Measurements from ENCODE around the gene KLHDC8B.
A peak's percentile ranks its signal among the peaks of the same experiment; 100 is the strongest.

KLHDC8B gene

GRCh38 chr3:49171119-49171774, at the start of gene KLHDC8B:
Gene KLHDC8B (plus strand): TSS chr3:49171598. CDS start chr3:49172770, 1,172 bp downstream.
- DNase-seq (ENCODE audit: low spot score) = peak; percentile 76

- DNase-seq (ENCODE audit: low spot score) = no peak
Observed at GRCh38 chr3:49122022-49122421, 49.4 kb upstream of the KLHDC8B start.

- no peak for DNase-seq (ENCODE audit: low spot score)
Observed at GRCh38 chr3:49122451-49122850, 48.9 kb upstream of the KLHDC8B start.

- no peak for DNase-seq (ENCODE audit: low spot score)
Observed at GRCh38 chr3:49122886-49123545, 48.4 kb upstream of the KLHDC8B start.

GRCh38 chr3:49123687-49124086, 47.7 kb upstream of the KLHDC8B start:
- no peak for DNase-seq (ENCODE audit: low spot score)

GRCh38 chr3:49124203-49124602, 47.2 kb upstream of the KLHDC8B start:
- DNase-seq (ENCODE audit: low spot score) = no peak

GRCh38 chr3:49124991-49125670, 46.3 kb upstream of the KLHDC8B start:
- DNase-seq (ENCODE audit: low spot score) = no peak

- DNase-seq (ENCODE audit: low spot score) = no peak
Observed at GRCh38 chr3:49131040-49131439, 40.4 kb upstream of the KLHDC8B start.

GRCh38 chr3:49131576-49131975, 39.8 kb upstream of the KLHDC8B start:
- DNase-seq (ENCODE audit: low spot score) = no peak

GRCh38 chr3:49132073-49132436, 39.3 kb upstream of the KLHDC8B start:
- DNase-seq (ENCODE audit: low spot score) = no peak

GRCh38 chr3:49132437-49133225, 38.8 kb upstream of the KLHDC8B start, which contains the start of gene LAMB2:
Gene LAMB2 (minus strand): TSS chr3:49133050. CDS start chr3:49132867, 183 bp downstream.
- no peak for DNase-seq (ENCODE audit: low spot score)

- DNase-seq (ENCODE audit: low spot score) = no peak
Observed at GRCh38 chr3:49133226-49133951, 38.0 kb upstream of the KLHDC8B start.

- no peak for DNase-seq (ENCODE audit: low spot score)
Observed at GRCh38 chr3:49134471-49135265, 36.7 kb upstream of the KLHDC8B start.

GRCh38 chr3:49135499-49135898, 35.9 kb upstream of the KLHDC8B start:
- DNase-seq (ENCODE audit: low spot score) = no peak

- DNase-seq (ENCODE audit: low spot score) = no peak
Observed at GRCh38 chr3:49140080-49140479, 31.3 kb upstream of the KLHDC8B start.

- DNase-seq (ENCODE audit: low spot score) = no peak
Observed at GRCh38 chr3:49148159-49148558, 23.2 kb upstream of the KLHDC8B start.

GRCh38 chr3:49151610-49152009, 19.8 kb upstream of the KLHDC8B start:
- DNase-seq (ENCODE audit: low spot score) = no peak

GRCh38 chr3:49153349-49153912, 18.0 kb upstream of the KLHDC8B start:
- DNase-seq (ENCODE audit: low spot score) = no peak

- no peak for DNase-seq (ENCODE audit: low spot score)
Observed at GRCh38 chr3:49157289-49157688, 14.1 kb upstream of the KLHDC8B start.

- peak; percentile 67 for DNase-seq (ENCODE audit: low spot score)
Observed at GRCh38 chr3:49158103-49158709, 13.2 kb upstream of the KLHDC8B start.

Data from CD4-positive, alpha-beta T cell treated with Interleukin-6 at 100 ng/mL for 8 hours (primary cell).